ENCODE data around the gene CDC14A.
"Not testable (repeated sequence)": the region's sequence is repeated elsewhere in the genome, so short reads cannot be mapped to it uniquely, and the experiment has no call there.

CDC14A gene

DNA sequence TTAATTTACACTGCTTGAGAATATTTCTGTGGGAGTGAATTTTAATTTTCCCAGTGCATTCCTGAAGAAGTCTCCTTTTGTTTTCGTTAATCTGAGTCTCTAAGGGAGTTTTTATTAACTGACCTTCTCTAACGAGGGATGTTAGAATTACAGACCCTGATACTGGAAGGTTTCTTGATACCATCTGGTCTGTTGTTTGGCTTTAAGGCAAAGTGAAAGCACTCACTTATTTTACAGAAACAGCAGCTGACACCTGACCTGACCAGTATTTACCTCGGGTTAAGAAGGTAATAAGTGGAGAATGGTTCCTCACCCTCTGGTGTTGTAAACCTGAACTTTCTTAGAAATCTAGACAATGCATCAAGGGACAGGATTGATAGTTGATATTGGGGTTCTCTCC, 12.4 kb downstream of the CDC14A start:
- DNase-seq, result no peak

DNA sequence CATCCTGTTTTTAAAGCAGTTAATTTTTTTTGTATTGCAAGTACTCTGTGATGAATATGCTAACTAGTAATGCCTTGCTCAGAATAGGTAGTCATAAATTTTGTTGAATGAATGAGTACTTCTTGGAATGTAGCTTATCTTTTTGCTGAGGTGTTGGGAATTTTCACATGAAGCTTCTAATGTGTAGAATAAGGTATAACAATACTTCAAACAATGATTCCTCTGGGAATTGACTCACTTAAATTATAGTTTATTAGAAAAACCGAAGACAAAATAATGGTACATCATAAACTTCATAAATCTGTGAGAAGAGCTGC, 13.9 kb downstream of the CDC14A start:
- no peak for DNase-seq

DNA sequence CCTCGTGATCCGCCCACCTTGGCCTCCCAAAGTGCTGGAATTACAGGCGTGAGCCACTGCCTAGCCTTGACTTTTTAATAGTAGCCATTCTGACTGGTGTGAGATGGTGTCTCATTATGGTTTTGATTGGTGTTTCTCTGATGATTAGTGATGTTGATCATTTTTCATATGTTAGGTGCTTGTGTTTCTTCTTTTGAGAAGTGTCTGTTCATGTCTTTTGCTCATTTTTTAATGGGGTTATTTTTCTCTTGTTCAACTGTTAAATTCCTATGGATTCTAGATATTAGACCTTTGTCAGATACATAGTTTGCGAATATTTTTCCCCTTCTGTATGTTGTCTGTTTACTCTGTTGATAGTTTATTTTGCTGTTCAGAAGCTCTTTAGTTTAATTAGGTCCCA, 17.0 kb downstream of the CDC14A start:
- DNase-seq, result not testable (repeated sequence)

DNA sequence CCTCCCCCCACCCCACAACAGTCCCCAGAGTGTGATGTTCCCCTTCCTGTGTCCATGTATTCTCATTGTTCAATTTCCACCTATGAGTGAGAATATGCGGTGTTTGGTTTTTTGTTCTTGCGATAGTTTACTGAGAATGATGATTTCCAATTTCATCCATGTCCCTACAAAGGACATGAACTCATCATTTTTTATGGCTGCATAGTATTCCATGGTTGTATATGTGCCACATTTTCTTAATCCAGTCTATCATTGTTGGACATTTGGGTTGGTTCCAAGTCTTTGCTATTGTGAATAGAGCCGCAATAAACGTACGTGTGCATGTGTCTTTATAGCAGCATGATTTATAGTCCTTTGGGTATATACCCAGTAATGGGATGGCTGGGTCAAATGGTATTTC, 21.6 kb downstream of the CDC14A start:
- not testable (repeated sequence) for DNase-seq

DNA sequence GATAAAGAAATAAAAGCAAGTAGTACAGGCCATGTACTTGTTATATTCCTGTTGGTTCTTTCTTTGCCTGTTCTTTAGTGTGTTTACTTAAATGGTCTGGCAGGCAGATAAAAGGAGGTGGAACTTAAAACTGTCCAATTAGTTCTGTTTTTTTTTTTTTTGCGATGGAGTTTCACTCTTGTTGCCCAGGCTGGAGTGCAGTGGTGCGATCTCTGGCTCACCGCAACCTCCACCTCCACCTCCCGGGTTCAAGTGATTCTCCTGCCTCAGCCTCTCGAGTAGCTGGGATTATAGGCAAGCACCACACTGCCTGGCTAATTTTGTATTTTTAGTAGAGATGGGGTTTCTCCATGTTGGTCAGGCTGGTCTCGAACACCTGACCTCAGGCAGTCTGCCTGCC, 24.6 kb downstream of the CDC14A start:
- not testable (repeated sequence) for DNase-seq

DNA sequence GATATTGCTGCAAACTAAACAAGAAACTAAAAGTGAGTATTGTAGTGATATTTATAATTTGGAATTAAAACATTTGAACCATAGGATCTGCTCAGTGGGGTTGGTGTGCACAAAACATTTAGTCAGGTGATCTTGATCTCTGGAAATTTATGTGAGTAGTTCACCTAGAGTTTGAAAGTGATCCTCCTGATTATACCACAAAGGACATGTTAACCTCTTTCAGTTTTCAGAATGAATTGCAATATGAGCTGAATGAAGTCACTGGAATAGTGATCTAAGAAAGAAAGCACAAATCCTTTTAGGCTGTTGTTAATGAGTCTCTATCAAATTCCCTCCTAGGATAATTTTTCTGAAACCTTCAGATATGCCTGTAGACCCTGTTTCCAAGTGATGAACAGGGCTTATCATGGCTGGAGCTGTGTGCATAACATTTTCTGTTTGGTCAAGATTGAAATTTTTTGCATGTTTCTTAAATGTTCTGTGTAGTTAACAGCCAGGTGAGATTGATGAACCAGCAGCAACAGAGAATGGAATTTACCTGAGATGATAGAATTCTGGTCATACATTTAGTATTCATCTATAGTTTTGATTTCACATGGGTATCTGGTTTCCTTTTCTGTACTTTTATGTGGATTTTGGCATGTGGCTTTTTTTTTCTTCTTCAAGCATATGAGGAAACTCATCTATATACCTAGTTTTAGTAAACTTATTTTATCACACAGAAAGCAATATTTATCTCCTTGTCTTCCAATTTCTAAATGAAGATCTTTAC, 25.5 kb downstream of the CDC14A start:
- no peak for DNase-seq

DNA sequence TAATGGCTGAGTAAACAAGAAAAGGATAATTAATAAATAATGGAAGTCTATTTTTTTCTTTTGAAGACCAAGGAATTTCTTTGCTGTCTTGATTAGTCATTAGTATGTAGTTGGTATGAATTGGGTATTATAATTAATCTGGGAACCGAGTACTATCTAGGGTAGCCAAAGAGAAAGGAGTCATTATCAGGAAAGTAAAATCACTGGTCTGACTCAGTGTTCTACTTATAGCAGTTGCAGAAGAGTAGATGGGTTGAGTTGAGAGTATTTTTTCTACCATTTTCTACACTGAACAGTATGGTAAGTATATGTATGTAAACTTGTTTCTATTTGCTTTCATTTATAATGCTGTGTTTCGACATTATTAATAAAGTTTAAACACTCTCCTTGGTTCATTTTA, 26.6 kb downstream of the CDC14A start:
- no peak for DNase-seq

DNA sequence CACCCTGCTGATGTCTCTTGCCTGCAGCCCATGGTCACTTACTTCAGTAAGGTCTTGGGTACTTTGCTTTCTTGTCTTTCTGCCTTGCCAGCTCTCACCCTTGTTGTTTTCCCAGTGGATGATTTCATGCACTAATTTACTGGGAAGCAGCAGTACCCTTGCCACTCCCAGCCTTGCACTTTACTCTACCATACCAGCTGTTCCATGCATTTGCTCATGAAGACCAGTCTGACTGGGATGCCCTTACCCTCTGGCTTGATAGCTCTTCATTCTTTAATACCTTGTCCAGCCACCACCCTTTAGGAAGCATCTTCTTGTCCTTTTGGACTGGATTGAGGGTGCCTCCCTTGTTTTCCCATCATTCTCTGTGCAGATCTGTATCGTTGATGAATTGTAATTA, 28.3 kb downstream of the CDC14A start:
- DNase-seq, result no peak

DNA sequence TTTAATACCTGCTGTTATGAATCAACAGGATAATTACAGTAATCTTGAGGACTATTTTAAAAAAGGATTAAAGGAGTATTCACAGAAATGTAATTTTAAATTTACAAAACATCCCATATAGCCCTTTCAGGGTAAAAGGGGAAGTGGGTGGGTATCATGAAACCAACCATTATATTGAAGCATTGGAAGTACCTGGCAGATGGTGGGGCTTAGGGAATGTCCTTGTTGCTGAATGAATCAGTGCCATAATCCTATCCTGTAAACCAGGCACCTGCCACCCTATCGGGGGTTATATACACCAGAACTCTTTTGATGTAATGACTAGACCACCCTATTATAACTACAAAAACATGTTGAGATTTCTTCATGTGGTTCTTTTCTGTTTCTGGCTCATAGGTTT, 30.4 kb downstream of the CDC14A start:
- no peak for DNase-seq

DNA sequence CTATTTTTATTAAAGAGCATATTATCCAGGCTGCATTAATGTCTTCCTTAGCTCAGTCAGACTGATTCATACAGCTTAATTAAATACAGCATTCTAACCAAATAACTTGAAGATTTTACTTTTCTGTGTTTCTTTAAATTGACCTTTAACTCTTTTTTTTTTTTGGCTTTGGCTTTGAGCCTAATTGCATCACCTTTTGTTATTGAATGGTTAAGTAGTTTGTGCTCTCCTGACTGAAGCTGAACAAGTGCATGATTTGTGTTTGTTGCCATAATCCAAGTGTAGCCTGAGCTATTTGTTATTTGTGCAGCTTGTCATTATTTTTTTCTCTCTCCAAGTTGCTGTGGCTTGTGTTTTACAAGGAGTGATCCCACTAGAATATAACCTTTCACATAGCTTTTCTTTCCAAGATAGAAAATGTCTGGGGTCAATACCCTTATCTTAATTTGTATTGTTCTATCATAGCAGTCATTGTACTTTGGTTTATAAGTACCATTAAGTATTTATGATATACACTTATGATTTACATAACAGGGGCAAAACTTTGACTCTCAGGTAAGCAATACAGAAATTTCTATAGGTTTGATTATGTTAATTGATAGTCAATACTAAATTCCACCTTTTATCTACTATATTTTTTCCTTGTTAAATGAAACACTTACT, 31.6 kb downstream of the CDC14A start:
- DNase-seq, result no peak

DNA sequence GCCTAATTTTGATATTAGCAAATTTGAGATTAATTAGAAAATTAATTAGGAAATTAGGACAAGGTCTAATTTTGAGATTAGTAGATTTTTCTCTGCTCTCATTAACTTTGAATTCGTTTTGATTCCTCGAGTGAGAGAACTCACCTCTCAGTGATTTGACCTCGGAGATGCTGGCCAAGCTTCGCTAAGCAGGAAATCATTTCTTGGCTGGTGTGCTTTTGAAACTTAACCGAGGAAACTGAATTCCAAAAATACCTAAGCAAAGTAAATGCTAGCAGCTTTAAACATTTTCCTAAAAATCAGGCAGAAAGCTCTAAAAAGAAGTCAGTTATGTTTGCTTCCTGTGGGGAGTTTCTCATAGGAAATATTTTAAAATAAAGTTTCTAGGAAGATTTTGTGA, 34.9 kb downstream of the CDC14A start:
- no peak for DNase-seq

DNA sequence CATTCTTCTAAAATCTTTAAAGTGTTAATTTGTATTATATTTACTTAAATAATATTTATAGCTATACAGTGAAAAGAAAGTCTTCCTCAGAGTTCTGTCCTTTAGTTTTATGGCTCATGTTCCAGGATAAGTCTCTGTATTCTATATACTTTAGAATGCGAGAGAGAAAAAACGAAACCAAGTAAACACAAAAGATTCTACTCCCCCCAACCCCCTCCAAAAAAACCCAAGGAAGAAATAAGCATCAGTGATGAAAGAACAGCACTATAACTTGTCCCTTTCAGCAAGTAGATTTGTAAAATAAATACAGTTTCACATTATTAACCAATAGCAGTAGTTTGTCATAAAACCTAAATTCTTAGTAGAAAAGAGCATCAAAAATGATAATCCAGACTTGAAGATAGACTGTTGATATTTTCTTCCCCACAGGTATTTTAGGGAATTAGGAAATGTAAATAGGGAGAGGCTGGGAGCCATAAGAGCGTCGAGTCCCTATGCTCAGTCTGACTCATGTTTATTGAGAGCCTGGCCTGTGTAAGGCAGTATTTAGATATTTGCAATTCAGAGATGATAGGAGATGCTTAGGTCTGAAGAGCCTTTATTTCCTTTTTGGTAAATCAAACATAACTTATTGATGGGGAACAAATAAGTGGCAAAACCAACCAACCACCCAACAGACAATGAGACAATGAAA, 35.5 kb downstream of the CDC14A start:
- no peak for DNase-seq

DNA sequence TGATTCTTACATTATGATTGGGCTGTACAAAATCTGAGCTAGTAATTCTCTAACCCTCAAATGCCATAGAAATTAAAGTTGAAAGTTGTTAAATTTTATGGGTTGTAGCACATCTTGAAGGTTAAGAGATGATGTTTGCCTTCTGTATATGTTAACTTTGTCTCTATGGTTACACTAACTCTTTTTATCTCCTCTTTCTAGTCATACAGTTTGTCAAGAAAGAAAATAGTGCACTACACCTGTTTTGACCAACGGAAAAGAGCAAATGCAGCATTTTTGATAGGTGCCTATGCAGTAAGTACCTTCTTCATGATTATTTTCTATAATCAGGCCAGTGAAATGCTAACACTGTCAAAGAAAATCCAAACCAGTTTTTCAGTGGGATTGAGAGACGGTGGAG, 38.2 kb downstream of the CDC14A start:
- DNase-seq, result no peak

DNA sequence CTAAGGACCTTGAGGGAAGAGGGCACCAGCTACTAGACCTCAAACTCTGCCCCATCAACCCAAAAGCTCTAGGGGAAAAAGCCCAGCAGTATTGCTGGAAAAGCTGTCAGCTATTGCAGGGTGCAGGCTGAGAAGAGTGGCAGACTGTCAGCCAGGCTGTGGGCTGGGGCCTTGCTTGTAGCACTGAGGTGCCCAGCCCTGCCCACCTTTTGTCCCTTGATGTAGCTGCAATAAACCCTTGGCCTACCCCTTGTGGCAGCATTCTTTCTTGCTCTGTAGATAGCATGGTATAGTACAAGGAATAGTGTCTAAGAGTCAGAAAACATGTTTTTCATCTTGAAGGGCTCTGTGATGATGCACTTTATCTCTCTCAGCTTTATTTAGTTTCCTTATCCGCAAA, 39.4 kb downstream of the CDC14A start:
- no peak for DNase-seq

DNA sequence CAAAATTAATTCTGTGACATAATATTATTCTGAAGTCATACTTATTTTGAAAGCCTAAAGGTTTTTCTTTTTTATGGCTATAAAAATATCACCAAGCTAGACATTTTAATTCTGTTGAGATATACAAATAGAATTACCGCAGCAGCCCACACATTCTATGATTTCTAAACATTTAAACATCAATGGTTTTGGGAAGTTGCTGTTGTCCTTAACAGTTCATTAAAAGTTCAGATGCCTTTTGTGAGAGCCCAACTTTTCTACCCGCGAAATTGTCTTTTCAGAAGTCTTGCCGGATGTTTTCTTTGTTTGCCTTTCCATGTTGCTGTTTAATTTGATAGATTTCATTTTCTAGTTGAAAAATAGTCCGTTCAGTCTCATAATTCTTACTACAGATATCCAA, 40.5 kb downstream of the CDC14A start:
- no peak for DNase-seq

DNA sequence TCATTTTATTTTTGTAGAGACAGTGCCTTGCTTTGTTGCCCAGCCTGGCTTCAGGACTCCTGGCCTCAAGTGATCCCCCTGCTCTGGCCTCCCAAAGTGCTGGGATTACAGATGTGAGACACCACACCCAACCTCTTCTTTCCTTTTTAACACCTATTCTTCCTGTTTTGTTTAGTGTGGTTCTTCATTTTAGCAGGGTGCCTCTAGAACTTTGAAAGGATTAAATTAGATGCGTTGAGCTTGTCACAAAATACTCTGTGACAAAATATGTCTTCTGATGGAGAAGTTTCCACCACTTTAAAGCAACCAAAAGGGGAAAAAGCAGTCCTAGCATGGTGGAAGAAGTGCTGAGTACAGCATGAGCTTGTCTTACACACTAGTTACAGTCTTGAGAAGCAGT, 42.0 kb downstream of the CDC14A start:
- no peak for DNase-seq

DNA sequence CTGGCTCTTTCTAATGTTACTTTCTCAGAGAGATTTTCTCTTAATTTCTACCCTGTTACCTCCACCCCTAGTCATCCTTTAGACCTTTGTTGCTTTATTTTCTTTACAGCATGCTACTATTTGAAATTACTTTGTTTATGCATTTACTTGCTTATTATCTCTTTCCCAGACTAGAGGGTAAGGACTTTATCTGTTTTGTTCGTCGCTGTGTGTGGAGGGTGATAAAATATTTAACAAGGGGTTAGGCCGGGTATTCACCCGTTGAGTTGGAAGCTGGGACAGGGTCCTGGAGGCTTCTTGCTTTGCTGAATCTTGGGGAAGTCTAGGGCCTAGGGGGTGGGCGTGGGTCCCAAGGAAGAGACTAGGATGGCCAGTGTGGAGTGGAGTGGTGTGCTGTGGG, 43.6 kb downstream of the CDC14A start:
- DNase-seq, result no peak

DNA sequence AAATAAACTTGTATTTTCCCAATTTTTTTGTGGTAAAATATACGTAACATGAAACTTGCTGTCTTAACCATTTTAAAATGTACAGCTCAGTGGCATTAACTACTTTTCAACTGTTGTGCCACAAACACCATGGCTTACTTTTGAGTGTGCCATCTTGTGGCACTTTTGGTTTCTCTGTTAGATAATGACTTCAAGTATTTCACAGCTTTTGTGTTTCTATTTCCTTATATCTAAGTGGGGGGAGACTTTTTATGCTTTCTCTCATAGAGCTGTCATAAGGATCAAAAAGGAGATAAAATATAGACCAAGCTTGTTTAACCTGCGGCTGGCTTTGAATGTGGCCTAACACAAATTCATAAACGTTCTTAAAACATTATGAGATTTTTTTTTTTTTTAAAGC, 44.3 kb downstream of the CDC14A start:
- DNase-seq, result no peak

DNA sequence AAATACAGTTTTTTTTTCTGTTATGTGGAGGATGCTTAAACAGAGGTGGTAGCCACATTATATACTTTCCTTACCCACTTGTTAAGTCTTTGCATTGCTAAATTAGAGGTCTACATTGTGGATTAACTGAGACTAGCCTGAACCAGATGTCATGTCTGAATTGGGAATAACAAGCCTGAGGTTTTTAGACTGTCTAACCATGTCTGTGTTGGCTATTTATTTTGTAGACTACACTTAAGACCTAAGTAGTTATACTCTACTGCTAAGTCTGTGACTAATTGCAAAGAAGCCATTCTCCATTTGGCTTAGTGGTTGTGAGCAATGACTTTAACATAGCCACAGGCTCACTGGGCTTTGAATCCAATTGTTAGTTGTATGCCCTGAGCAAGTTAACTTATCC, 45.4 kb downstream of the CDC14A start:
- DNase-seq, result no peak

DNA sequence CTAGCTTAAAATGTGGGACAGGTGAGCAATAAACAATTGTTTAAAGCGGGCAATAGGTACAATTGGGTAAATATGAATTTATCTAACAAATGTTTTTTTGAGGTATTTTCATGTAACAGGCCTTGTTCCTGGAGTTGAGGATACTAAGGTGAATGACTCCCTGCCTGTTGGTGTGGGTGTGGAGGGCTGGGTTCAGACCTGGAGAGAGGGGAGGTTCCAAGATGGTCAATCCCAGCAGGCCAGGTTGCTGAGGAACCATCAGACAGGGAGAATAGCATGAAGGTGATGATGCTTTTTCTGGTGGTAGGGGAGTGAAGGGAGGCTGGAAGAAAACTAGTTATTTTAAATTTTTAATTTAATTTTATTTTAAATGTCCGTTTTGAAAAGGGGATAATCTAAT, 46.3 kb downstream of the CDC14A start:
- no peak for DNase-seq

DNA sequence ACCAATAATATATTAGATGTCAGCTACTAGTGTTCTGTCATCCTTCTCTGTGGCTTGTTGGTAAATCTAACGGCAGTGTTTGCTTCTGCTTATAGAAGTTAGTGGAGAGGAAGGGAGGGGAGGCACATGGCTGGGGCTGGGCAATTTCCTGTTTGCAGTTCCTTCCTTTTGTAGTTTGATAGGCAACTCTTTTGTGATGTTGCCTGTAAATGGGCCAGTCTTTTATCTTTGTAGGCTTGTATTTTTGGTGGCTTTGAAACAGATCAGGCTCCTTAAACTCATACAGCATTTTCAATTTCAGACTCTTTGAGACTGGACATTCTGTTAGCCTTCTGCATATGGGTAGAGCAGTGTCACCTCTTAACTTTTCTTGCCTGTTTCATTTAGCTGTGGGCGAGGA, 48.1 kb downstream of the CDC14A start:
- peak; percentile 43 to 51 for DNase-seq

DNA sequence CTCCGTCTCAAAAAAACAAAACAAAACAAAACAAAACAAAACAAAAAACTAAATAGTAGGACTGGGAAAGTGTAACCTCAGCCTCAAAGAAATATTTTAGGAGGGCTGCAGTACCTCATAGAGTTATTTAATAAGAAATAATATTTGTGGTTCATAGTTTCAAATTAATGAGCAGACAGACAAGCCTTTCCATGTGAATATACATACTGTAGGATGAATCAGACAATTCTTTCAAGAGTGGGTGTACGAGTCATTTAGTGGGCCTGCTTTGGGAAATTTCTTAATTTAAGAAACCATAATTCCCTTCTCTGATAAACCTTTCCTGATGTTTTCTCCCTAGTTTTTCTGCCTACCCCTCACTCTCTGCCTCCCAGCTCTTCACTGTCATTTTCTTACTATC, 52.5 kb downstream of the CDC14A start:
- no peak for DNase-seq

DNA sequence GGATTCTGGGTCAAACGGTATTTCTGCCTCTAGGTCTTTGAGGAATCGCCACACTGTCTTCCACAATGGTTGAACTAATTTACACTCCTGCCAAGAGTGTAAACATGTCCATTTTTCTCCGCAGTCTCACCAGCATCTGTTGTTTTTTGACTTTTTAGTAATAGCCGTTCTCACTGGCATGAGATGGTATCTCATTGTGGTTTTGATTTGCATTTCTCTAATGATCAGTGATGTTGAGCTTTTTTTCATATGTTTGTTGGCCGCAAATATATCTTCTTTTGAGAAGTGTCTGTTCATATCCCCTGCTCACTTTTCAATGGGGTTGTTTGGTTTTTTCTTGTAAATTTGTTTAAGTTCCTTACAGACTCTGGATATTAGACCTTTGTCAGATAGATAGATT, 53.6 kb downstream of the CDC14A start:
- DNase-seq, result not testable (repeated sequence)

DNA sequence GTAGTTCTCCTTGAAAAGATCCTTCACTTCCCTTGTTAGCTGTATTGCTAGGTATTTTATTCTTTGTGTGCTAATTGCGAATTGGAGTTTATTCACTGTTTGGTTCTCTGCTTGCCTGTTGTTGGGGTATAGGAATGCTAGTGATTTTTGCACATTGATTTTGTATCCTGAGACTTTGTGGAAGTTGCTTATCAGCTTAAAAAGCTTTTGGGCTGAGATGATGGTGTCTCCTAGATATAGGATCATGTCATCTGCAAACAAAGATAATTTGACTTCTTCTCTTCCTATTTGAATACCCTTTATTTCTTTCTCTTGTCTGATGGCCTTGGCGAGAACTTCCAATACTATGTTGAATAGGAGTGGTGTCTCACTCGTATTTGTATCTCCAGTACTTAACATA, 55.1 kb downstream of the CDC14A start:
- DNase-seq, result not testable (repeated sequence)

Measured in activated CD4-positive, alpha-beta T cell treated with anti-CD3 and anti-CD28 coated beads, Interleukin-2, amount 50 U/mL, for 4 hours (primary cell).